Measurements from ENCODE around the gene FOXP1. TPM values are rescaled to one million over a fixed set of nuclear protein-coding genes. Genes with fewer than 3 reads are reported as not detected.

FOXP1 gene
- total and polyA plus RNA-seq, 9 of the 15 experiments (the other 6 are each of a cell fraction or from before 2014, with no cell fraction given): 7.7 to 34.5 (median 13.7) TPM

DNA sequence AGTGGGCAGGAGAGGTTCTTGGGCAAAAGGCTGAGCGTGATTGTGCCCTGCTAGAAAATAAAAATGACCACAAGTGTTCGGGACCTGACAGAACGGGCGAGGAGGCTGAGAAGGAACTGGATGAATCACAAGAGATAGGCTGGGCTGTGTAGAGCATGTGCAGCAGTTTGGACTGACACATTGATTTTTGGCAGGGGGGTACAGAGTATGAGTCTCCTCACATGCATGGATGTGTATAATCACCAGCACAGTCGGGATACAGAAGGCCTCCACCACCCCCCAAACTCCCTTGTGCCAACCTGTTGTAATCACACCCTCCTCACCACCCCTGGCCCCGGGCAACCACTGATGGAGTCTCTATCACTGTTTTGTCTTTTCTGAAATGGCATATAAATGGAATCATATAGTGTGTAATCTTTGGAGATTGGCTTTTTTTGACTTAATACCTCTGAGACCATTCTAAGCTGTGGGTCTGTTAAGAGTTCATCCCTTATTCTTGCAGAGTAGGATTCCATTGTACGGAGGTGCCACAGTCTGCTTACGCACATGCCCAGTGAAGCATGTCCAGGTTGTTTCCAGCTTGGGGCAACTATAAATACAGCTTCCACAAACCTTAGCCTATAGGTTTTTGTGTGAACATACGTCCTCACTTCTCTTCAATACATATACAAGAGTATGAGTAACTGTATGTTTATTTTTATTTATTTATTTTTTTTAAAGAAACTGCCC lies 438.8 kb downstream of the FOXP1 start:
- DNase-seq (ENCODE audit: extremely low read depth in 1 of 4, low spot score in 3 of 4) (no peak), FAIRE-seq (no peak), ATAC-seq (no peak)
- BruUV-seq (replicated peaks): no TSS peak
- no peak overlapping the region for H2AFZ ChIP-seq (ENCODE audit: low read depth, low read length)
- H3K79me2 ChIP-seq (ENCODE audit: control insufficient read depth, insufficient read depth, low read length): no peaks in the 10 kb centered on the region
- ChIA-PET CTCF (ENCODE audit: low intra/inter-chr PET ratio) (no interaction called here), POLR2A (interaction anchor here (0.5 kb wide), 1 partner anchor 12 kb away, joined by 3 read pairs; no protein-coding TSS in a partner anchor)
- intact Hi-C loops (cut with micrococcal nuclease): no loop called here
- in situ Hi-C loops (cut with MboI): no loop called here
- WGBS (ENCODE audit: insufficient coverage, low coverage, missing lambda C conversion rate): 61% methylated on average over 5 of the region's 9 CpGs
- no peaks in the 10 kb centered on the region for H4K20me1 ChIP-seq (replicated peaks; ENCODE audit: control insufficient read depth, insufficient read depth, low read length)
- no peaks in the 10 kb centered on the region for H3K27me3 ChIP-seq (ENCODE audit: control insufficient read depth in 2 of 2, insufficient read depth in 2 of 2, low read length in 2 of 2)
- TF ChIP-seq, protein P1, sequence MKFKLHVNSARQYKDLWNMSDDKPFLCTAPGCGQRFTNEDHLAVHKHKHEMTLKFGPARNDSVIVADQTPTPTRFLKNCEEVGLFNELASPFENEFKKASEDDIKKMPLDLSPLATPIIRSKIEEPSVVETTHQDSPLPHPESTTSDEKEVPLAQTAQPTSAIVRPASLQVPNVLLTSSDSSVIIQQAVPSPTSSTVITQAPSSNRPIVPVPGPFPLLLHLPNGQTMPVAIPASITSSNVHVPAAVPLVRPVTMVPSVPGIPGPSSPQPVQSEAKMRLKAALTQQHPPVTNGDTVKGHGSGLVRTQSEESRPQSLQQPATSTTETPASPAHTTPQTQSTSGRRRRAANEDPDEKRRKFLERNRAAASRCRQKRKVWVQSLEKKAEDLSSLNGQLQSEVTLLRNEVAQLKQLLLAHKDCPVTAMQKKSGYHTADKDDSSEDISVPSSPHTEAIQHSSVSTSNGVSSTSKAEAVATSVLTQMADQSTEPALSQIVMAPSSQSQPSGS (CRISPR knock-in tag; IDR thresholded peaks at IDR 0.05): no peak
- TF ChIP-seq PRDM10 (IDR thresholded peaks at IDR 0.05; ENCODE audit: partially characterized antibody): peak; percentile 67
- H3K9me3 ChIP-seq (replicated peaks; ENCODE audit: control insufficient read depth, insufficient read depth, low read depth, low read length): no peaks in the 10 kb centered on the region
- H3K36me3 ChIP-seq (ENCODE audit: control insufficient read depth, insufficient read depth, low read length): no peaks in the 10 kb centered on the region
- H3K4me3 ChIP-seq: no peak overlapping the region
- H3K4me2 ChIP-seq (ENCODE audit: insufficient read depth, low read length): no peak overlapping the region
- peaks cover 5% of the 10 kb centered on the region in 2 experiments for H3K4me1 ChIP-seq (replicated peaks in 1 of 2; ENCODE audit: control insufficient read depth in 2 of 2, insufficient read depth in 2 of 2, low read length in 2 of 2)
- no peak overlapping the region for H3K27ac ChIP-seq (ENCODE audit: extremely low read depth, low read depth, low read length)
- no peak overlapping the region for H3K9ac ChIP-seq (ENCODE audit: insufficient read depth in 1 of 2, low read depth in 2 of 2, low read length in 2 of 2)
- H3K9me1 ChIP-seq (ENCODE audit: control insufficient read depth, insufficient read depth, low read length): no peaks in the 10 kb centered on the region
